ENCODE measurements around the gene HERPUD1.

DNA sequence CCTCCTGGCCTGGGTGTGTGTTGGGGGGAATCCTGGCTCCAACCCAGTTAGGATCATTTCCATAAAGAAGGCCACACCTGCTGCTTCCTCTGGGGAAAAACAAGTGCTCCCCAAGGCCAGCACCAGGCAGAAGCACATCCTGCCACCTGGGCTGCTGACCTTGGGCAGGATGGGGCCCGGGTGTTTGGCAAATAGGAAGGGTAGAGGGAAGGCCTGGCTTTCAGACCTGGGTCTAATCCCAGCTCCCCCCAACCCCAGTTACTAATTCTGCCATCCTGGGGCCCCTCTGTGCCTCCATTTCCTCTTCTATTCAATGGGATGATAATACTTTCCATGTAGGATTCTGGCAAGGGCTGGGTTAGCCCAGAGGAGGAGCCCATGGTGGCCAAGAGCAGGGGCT lies 54.4 kb downstream of the HERPUD1 start:
- TF ChIP-seq, protein P1, sequence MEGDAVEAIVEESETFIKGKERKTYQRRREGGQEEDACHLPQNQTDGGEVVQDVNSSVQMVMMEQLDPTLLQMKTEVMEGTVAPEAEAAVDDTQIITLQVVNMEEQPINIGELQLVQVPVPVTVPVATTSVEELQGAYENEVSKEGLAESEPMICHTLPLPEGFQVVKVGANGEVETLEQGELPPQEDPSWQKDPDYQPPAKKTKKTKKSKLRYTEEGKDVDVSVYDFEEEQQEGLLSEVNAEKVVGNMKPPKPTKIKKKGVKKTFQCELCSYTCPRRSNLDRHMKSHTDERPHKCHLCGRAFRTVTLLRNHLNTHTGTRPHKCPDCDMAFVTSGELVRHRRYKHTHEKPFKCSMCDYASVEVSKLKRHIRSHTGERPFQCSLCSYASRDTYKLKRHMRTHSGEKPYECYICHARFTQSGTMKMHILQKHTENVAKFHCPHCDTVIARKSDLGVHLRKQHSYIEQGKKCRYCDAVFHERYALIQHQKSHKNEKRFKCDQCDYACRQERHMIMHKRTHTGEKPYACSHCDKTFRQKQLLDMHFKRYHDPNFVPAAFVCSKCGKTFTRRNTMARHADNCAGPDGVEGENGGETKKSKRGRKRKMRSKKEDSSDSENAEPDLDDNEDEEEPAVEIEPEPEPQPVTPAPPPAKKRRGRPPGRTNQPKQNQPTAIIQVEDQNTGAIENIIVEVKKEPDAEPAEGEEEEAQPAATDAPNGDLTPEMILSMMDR (conservative IDR thresholded peaks at IDR 0.05; ENCODE audit: low read depth, low read length), result no peak
- no peak for TF ChIP-seq EZH2 (IDR thresholded peaks at IDR 0.05; ENCODE audit: borderline replicate concordance, low read depth, low read length, poor library complexity, severe bottlenecking)
